Measurements from ENCODE around the gene ERCC4.

DNA sequence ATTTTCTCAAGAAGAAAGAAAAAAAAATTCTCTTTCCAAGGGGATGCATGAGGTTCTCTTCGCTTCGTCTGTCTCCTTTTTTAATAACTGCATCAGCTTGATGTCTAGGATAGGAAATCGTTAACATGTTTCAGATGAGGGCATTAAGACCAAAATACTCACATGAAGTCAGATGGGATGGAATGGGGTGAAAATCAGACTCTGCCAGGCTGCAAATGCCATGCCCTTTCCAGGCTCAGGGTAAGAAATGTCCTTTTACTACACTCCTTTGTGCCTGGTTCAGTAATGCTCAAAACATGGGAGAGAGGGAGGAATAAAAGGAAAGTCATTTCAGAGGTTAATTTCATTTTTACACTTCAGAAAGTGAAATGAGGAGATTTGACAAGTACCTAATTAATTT lies 21.7 kb upstream of the ERCC4 start:
- TF ChIP-seq NRF1 (IDR thresholded peaks at IDR 0.05; ENCODE audit: low read depth, low read length) (no peak), BRCA1 (IDR thresholded peaks at IDR 0.05; ENCODE audit: low read depth, low read length) (no peak), CTCF (IDR thresholded peaks at IDR 0.05; ENCODE audit: control extremely low read depth in 1 of 3, insufficient read depth in 1 of 3, low read depth in 1 of 3, low read length in 3 of 3) (no peak), HDAC2 (IDR thresholded peaks at IDR 0.05; ENCODE audit: borderline replicate concordance in 1 of 2, low read depth in 2 of 2, low read length in 2 of 2) (no peak), EP300 (IDR thresholded peaks at IDR 0.05; ENCODE audit: borderline replicate concordance in 1 of 2, low read depth in 2 of 2, low read length in 2 of 2) (no peak), EZH2 (IDR thresholded peaks at IDR 0.05; ENCODE audit: low read depth, low read length, severe bottlenecking) (no peak), SUZ12 (IDR thresholded peaks at IDR 0.05; ENCODE audit: low read length) (no peak), POLR2A (IDR thresholded peaks at IDR 0.05; ENCODE audit: control extremely low read depth in 1 of 2, low read depth in 2 of 2, low read length in 2 of 2) (no peak)
- TF ChIP-seq, protein P1, sequence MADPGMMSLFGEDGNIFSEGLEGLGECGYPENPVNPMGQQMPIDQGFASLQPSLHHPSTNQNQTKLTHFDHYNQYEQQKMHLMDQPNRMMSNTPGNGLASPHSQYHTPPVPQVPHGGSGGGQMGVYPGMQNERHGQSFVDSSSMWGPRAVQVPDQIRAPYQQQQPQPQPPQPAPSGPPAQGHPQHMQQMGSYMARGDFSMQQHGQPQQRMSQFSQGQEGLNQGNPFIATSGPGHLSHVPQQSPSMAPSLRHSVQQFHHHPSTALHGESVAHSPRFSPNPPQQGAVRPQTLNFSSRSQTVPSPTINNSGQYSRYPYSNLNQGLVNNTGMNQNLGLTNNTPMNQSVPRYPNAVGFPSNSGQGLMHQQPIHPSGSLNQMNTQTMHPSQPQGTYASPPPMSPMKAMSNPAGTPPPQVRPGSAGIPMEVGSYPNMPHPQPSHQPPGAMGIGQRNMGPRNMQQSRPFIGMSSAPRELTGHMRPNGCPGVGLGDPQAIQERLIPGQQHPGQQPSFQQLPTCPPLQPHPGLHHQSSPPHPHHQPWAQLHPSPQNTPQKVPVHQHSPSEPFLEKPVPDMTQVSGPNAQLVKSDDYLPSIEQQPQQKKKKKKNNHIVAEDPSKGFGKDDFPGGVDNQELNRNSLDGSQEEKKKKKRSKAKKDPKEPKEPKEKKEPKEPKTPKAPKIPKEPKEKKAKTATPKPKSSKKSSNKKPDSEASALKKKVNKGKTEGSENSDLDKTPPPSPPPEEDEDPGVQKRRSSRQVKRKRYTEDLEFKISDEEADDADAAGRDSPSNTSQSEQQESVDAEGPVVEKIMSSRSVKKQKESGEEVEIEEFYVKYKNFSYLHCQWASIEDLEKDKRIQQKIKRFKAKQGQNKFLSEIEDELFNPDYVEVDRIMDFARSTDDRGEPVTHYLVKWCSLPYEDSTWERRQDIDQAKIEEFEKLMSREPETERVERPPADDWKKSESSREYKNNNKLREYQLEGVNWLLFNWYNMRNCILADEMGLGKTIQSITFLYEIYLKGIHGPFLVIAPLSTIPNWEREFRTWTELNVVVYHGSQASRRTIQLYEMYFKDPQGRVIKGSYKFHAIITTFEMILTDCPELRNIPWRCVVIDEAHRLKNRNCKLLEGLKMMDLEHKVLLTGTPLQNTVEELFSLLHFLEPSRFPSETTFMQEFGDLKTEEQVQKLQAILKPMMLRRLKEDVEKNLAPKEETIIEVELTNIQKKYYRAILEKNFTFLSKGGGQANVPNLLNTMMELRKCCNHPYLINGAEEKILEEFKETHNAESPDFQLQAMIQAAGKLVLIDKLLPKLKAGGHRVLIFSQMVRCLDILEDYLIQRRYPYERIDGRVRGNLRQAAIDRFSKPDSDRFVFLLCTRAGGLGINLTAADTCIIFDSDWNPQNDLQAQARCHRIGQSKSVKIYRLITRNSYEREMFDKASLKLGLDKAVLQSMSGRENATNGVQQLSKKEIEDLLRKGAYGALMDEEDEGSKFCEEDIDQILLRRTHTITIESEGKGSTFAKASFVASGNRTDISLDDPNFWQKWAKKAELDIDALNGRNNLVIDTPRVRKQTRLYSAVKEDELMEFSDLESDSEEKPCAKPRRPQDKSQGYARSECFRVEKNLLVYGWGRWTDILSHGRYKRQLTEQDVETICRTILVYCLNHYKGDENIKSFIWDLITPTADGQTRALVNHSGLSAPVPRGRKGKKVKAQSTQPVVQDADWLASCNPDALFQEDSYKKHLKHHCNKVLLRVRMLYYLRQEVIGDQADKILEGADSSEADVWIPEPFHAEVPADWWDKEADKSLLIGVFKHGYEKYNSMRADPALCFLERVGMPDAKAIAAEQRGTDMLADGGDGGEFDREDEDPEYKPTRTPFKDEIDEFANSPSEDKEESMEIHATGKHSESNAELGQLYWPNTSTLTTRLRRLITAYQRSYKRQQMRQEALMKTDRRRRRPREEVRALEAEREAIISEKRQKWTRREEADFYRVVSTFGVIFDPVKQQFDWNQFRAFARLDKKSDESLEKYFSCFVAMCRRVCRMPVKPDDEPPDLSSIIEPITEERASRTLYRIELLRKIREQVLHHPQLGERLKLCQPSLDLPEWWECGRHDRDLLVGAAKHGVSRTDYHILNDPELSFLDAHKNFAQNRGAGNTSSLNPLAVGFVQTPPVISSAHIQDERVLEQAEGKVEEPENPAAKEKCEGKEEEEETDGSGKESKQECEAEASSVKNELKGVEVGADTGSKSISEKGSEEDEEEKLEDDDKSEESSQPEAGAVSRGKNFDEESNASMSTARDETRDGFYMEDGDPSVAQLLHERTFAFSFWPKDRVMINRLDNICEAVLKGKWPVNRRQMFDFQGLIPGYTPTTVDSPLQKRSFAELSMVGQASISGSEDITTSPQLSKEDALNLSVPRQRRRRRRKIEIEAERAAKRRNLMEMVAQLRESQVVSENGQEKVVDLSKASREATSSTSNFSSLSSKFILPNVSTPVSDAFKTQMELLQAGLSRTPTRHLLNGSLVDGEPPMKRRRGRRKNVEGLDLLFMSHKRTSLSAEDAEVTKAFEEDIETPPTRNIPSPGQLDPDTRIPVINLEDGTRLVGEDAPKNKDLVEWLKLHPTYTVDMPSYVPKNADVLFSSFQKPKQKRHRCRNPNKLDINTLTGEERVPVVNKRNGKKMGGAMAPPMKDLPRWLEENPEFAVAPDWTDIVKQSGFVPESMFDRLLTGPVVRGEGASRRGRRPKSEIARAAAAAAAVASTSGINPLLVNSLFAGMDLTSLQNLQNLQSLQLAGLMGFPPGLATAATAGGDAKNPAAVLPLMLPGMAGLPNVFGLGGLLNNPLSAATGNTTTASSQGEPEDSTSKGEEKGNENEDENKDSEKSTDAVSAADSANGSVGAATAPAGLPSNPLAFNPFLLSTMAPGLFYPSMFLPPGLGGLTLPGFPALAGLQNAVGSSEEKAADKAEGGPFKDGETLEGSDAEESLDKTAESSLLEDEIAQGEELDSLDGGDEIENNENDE (IDR thresholded peaks at IDR 0.05; ENCODE audit: insufficient replicate concordance, low read length) = no peak
